Bronchial epithelial cell (primary cell): Measurements from ENCODE around the gene CCDC124. TPM values are rescaled to one million over a fixed set of nuclear protein-coding genes. Genes with fewer than 3 reads are reported as not detected.

Source experiments
- DNase-seq: peaks from one replicate; pipeline ENCODE4 v3.0.0-alpha.2; 2010; ENCODE audit warnings: low read depth
- FAIRE-seq: peaks from 2 replicates; lab custom pipeline; 2011; peaks lifted over from hg19 to GRCh38; lab: Jason Lieb, UNC
- H3K27me3 ChIP-seq: 2 replicates; pipeline ENCODE4 v1.5.1; 2011; ENCODE audit warnings: low read length; ENCODE audit not compliant: control insufficient read depth, insufficient read depth
- H3K36me3 ChIP-seq: 2 replicates; pipeline ENCODE4 v1.5.1; 2011; ENCODE audit warnings: low read length; ENCODE audit not compliant: control insufficient read depth, insufficient read depth
- H3K4me3 ChIP-seq: 2 replicates; pipeline ENCODE4 v1.5.1; 2011; ENCODE audit warnings: mild to moderate bottlenecking, low read depth, low read length, control low read depth
- CTCF ChIP-seq: IDR thresholded peaks from 2 replicates; pipeline ENCODE4 v1.5.1; 2011; ENCODE audit warnings: mild to moderate bottlenecking, moderate library complexity, low read length, control low read depth, inconsistent platforms; ENCODE audit not compliant: insufficient read depth, severe bottlenecking
- total RNA-seq: library from RNA; depleted of rRNA; stranded (reverse); fragments of >200 nt; gene quantifications from 2 replicates; pipeline ENCODE4 v1.2.1, GENCODE V29; 2014

Gene CCDC124
- total RNA-seq, 1 donor from 2014 or later = 37.9 TPM

DNA sequence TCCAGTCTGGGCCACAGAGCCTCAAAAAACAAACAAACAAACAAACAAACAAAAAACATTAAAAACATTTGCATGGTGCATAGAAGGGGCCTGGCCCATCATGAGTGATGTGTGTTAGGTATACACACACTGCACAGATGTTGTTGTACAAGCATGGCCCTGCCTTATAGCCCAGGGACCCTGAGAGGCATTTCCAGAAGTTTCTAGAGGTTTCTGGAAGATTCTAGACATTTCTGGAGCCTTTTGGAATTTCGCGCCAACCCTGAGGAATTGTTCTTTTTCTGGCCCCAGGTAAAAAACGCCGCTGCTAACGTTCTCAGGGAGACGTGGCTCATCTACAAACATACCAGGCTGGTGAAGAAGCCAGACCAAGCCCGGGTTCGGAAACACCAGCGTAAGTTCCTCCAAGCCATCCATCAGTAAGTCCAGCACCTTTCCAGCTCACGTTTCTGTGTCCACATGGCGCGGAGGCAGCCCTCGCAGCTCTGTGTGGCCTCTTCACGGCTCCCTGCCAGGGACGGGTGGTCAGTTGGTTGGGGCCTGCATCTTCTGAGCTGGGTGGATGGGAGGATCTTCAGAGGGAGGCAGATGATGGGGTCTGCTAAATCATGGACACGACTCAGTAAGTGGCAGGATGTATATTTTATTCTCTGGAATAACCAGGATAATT lies 56.7 kb downstream of the CCDC124 start:
- DNase-seq (no peak), FAIRE-seq (no peak)
- Histone ChIP-seq H3K36me3 (no peaks in the 10 kb centered on the region), H3K4me3 (no peak overlapping the region), H3K27me3 (no peaks in the 10 kb centered on the region)
- no peak for TF ChIP-seq CTCF

- no peaks in the 10 kb centered on the region for H3K36me3 ChIP-seq
Observed at GRCh38 chr19:17993076-17993813, 60.4 kb downstream of the CCDC124 start.

More at GRCh38 chr19:17993076-17993813, 60.4 kb downstream of the CCDC124 start:
- Histone ChIP-seq H3K4me3 (no peak overlapping the region), H3K27me3 (no peaks in the 10 kb centered on the region)
- TF ChIP-seq CTCF = no peak
- FAIRE-seq = no peak
- no peak for DNase-seq

Other genes with a start within 250 kb of the CCDC124 start
- gene UNC13A, start 244.7 kb upstream of the CCDC124 start, total RNA-seq = under 0.01 TPM in 1 of 2 replicates, not detected in the other
- 3.7 and 15.9 TPM in 2 replicates for gene MAP1S, start 213.5 kb upstream of the CCDC124 start, total RNA-seq
- 0.26 and 0.90 TPM in 2 replicates for gene FCHO1, start 181.5 kb upstream of the CCDC124 start, total RNA-seq
- 11.6 and 27.4 TPM in 2 replicates for gene B3GNT3, start 137.9 kb upstream of the CCDC124 start, total RNA-seq
- gene INSL3, start 111.5 kb upstream of the CCDC124 start, total RNA-seq = not detected in 2 replicates
- gene JAK3, start 85.0 kb upstream of the CCDC124 start, total RNA-seq = 0.26 TPM in 2 replicates
- gene RPL18A, start 73.1 kb upstream of the CCDC124 start, total RNA-seq = 1,530 and 1,590 TPM in 2 replicates
- under 0.01 and 0.13 TPM in 2 replicates for gene SLC5A5, start 61.1 kb upstream of the CCDC124 start, total RNA-seq
- not detected in 2 replicates for gene KCNN1, start 34.1 kb downstream of the CCDC124 start, total RNA-seq
- 6.1 and 7.2 TPM in 2 replicates for gene ARRDC2, start 75.2 kb downstream of the CCDC124 start, total RNA-seq
- gene IL12RB1, start 153.9 kb downstream of the CCDC124 start, total RNA-seq = under 0.01 TPM in 1 of 2 replicates, not detected in the other
- 0.79 and 2.2 TPM in 2 replicates for gene MAST3, start 164.8 kb downstream of the CCDC124 start, total RNA-seq
- gene PIK3R2, start 220.1 kb downstream of the CCDC124 start, total RNA-seq = 2.6 and 4.0 TPM in 2 replicates
- gene IFI30, start 240.8 kb downstream of the CCDC124 start, total RNA-seq = 17.6 and 20.6 TPM in 2 replicates